ENCODE measurements around the gene FAM222A. TPM values are rescaled to one million over a fixed set of nuclear protein-coding genes. Genes with fewer than 3 reads are reported as not detected.

FAM222A gene
- total RNA-seq, 4 donors from 2014 or later, result 4.8 to 7.2 (median 6.1) TPM

DNA sequence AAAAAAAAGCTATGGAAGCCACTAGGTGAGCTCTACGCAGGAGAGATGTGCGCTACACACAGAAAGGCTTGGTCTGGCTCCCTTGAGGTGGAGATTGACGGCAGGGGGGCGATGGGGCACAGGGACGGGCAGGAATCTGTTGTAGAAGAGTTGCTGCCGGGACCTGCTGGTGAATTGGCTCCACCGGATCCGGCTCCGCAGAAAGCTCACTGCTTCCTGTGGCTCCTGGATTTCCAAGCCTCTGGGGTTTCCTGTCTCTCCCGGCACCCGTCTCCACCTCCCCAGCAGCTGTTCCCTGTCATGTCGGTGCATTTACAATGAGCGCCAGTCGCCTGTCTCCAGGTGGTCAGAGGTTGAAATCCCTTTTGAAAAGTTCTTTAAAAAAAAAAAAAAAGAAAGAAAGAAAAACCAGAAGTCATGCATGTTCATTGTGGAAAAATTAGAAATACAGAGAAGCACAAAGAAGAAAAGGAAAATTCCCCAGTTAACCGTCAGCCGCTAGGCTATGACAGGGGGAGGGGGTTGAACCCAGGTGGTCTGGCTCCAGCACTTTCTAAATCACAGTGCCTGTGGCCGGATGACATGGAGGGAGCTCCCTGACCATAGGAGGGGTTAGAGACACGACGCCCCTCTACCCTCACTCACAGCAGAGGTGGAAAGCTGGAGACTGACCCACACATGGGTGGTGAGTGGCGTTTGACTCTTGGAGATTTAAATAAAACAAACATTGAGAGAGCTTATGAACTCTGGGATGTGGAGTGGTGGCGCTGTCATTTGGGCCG lies 20.8 kb downstream of the FAM222A start:
- H3K4me3 ChIP-seq (ENCODE audit: low read depth, poor library complexity, severe bottlenecking), result no peak overlapping the region
- intact Hi-C loops (cut with DNase I; ENCODE audit: low total_unique reads), result no loop called here
- peak in 1 of 2 donors; percentile 80 for DNase-seq (ENCODE audit: low spot score in 2 of 2)
- WGBS, 2 donors, result 23 to 28% methylated on average over 22 of the region's 22 CpGs
- TF ChIP-seq POLR2A (IDR thresholded peaks at IDR 0.05), result no peak
- TF ChIP-seq, protein P1, sequence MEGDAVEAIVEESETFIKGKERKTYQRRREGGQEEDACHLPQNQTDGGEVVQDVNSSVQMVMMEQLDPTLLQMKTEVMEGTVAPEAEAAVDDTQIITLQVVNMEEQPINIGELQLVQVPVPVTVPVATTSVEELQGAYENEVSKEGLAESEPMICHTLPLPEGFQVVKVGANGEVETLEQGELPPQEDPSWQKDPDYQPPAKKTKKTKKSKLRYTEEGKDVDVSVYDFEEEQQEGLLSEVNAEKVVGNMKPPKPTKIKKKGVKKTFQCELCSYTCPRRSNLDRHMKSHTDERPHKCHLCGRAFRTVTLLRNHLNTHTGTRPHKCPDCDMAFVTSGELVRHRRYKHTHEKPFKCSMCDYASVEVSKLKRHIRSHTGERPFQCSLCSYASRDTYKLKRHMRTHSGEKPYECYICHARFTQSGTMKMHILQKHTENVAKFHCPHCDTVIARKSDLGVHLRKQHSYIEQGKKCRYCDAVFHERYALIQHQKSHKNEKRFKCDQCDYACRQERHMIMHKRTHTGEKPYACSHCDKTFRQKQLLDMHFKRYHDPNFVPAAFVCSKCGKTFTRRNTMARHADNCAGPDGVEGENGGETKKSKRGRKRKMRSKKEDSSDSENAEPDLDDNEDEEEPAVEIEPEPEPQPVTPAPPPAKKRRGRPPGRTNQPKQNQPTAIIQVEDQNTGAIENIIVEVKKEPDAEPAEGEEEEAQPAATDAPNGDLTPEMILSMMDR (IDR thresholded peaks at IDR 0.05), result no peak

DNA sequence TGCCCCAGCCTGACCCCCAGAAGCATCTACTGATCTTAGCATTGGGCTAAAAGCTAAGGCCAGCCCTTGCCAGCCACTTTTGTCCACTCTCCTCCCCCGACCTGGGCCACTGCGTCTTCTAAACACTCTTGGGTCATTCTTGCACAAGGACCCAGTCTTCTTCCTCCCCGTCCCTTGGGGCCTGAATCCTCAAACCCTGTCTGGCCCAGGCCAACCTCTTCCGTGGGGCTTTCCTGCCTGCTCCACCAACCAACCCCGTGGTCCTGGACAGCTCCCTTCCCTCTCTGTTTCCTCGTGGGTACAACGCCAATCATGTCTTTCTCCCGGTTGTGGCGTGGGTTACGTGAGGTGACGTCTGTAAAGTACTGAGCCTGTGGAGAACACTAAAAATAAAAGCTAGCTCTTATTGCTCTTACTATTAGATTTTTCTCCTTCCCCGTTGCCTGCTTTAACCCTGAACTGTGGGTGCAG lies 21.5 kb downstream of the FAM222A start:
- peak in 1 of 2 donors; percentile 71 for DNase-seq (ENCODE audit: low spot score in 2 of 2)
- TF ChIP-seq, protein P1 (IDR thresholded peaks at IDR 0.05), result no peak
- TF ChIP-seq POLR2A (IDR thresholded peaks at IDR 0.05), result no peak
- intact Hi-C loops (cut with DNase I; ENCODE audit: low total_unique reads), result no loop called here
- H3K4me3 ChIP-seq (ENCODE audit: low read depth, poor library complexity, severe bottlenecking), result no peak overlapping the region
- 69 to 70% methylated on average over 12 of the region's 12 CpGs for WGBS, 2 donors

DNA sequence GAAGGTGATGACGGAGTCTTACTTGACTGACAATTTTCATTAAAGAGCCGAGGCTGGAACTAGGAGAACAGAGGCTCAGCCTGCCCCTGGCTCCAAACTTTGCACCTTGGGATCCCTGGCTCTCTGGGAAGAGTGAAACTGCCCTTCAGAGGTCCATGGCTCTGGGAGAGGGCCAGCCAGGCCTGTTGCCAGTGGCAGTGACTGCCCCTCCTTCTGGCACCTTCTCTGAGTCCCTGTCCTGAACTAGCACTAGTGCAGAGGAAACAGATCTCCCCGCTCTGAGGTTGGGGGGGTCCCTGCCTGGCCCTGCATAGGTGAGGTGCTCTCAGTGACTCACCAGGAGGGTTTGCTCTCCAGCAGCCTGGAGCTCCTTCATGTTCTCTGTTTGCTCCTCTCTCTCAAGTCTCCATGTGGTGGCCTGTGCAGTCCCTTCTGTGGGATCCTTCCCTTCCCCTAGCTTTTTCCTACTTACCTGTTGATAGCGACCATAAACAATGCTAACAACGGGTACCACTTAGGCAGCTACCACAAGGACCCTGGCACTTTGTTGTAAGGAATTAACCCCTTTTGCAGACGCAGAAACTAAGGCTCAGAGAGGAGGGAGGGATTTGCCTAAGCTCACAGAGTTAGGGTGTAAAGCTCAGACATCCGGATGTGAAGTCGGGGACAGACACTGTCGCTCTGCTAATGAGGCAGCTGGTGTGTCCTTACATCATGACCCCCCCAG lies 22.4 kb downstream of the FAM222A start:
- no peak overlapping the region for H3K4me3 ChIP-seq (ENCODE audit: low read depth, poor library complexity, severe bottlenecking)
- WGBS, 2 donors, result 71 to 75% methylated on average over 9 of the region's 9 CpGs
- TF ChIP-seq, protein P1 (IDR thresholded peaks at IDR 0.05), result no peak
- no peak for TF ChIP-seq POLR2A (IDR thresholded peaks at IDR 0.05)
- DNase-seq (ENCODE audit: low spot score in 2 of 2), result peak in 1 of 2 donors; percentile 64
- intact Hi-C loops (cut with DNase I; ENCODE audit: low total_unique reads), result no loop called here

DNA sequence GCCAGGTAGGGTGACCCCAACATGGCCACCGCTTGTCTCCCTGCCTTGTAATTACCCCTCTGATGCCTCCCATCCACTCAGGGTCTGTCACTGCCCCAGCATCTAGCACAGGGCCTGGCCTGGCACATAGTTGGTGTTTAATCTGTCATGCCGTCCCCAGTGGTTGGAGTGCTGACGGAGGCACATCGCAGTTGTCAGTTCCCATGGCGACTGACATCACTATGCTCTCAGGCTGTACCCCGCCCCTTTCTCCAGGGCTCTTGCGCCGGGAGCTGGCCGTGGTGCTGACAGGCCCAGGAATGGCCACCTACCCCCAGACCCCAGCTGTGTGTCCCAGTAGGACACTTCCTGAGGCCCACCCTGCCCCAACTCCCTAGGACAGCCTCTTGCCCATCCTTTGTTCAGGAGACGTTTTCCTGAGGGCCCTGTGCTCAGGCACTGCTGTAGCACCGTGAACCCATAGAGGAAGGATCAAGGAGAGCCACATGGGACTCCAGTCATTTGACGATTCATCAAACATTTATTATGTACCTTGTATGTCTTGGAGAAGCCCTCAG lies 23.0 kb downstream of the FAM222A start:
- WGBS, 2 donors, result 36 to 40% methylated on average over 11 to 12 of the region's 12 CpGs
- peak in 1 of 2 donors; percentile 79 for DNase-seq (ENCODE audit: low spot score in 2 of 2)
- intact Hi-C loops (cut with DNase I; ENCODE audit: low total_unique reads), result no loop called here
- H3K4me3 ChIP-seq (ENCODE audit: low read depth, poor library complexity, severe bottlenecking), result no peak overlapping the region
- no peak for TF ChIP-seq POLR2A (IDR thresholded peaks at IDR 0.05)
- TF ChIP-seq, protein P1 (IDR thresholded peaks at IDR 0.05), result no peak

DNA sequence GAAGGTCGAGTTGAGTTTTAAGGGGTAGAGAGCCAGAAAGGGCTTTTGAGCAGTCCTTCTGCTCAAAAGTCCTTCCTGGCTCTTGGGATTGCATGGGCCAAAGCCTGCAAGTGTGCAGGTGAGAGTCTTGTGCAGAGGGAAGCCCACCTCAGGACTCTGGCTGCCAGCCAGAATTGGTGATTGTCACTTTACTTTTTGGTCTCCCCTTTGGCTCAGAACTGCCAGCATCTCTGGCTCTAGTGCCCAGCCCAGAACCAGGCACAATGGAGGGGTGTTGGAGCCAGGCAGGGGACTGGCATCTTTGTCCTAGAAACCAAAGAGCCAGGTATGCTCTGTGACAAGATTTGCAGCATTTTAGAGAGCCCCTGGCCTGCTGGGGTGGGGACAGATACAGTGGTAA lies 23.5 kb downstream of the FAM222A start:
- WGBS, 2 donors, result 29 to 36% methylated on average over 1 of the region's 1 CpG
- H3K4me3 ChIP-seq (ENCODE audit: low read depth, poor library complexity, severe bottlenecking), result no peak overlapping the region
- no peak for TF ChIP-seq POLR2A (IDR thresholded peaks at IDR 0.05)
- TF ChIP-seq, protein P1 (IDR thresholded peaks at IDR 0.05), result no peak
- peak in 1 of 2 donors; percentile 40 for DNase-seq (ENCODE audit: low spot score in 2 of 2)
- intact Hi-C loops (cut with DNase I; ENCODE audit: low total_unique reads), result no loop called here

Measured in lower leg skin (tissue), 4 donors.